C4-2B (cell line): ENCODE data around the gene SLC6A6.

ENCODE experiments used
- ZFX ChIP-seq: fragments of 450-650 bp; IDR thresholded peaks from 2 replicates; pipeline ENCODE4 v1.6.1; 2017
- TF ChIP-seq, protein P1 (sequence below): fragments of 450-650 bp; conservative IDR thresholded peaks from 2 replicates; pipeline ENCODE4 v1.5.1; 2017; ENCODE audit warnings: mild to moderate bottlenecking

DNA sequence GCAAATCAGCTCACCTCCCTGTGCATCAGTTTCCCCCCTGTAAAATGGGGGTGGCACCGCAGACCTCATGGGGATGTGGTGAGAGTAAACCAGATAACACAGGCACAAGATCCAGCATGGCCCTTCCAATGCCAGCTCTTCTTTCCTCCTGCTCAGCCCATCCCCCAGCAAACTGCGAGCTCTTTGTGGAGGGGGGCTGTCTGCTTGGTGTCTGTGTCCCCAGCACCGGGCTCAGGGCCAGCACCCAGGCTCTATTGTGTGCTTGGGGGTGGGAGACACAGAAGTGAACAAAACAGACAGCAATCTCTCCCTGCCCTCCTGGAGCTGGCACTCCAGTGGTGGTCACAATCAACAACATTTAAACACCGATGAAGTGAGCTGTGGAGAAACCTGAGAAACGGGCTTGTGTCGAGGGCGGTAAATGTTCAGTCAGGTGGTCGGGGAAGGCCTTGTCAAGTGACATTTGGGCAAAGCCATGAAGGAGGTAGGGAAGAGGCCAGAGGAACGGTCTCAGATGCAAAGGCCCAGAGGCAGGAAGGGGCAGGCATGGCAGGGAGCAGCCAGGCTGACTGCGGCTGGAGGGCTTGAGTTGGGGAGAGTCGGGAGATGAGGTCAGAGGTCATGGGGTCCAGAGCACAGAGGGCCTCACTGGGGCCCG is 109.3 kb downstream of the SLC6A6 start:
- TF ChIP-seq, protein P1, sequence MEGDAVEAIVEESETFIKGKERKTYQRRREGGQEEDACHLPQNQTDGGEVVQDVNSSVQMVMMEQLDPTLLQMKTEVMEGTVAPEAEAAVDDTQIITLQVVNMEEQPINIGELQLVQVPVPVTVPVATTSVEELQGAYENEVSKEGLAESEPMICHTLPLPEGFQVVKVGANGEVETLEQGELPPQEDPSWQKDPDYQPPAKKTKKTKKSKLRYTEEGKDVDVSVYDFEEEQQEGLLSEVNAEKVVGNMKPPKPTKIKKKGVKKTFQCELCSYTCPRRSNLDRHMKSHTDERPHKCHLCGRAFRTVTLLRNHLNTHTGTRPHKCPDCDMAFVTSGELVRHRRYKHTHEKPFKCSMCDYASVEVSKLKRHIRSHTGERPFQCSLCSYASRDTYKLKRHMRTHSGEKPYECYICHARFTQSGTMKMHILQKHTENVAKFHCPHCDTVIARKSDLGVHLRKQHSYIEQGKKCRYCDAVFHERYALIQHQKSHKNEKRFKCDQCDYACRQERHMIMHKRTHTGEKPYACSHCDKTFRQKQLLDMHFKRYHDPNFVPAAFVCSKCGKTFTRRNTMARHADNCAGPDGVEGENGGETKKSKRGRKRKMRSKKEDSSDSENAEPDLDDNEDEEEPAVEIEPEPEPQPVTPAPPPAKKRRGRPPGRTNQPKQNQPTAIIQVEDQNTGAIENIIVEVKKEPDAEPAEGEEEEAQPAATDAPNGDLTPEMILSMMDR, result no peak
- TF ChIP-seq ZFX, result no peak
